Measurements from ENCODE around the gene WAPL. TPM values are rescaled to one million over a fixed set of nuclear protein-coding genes. Genes with fewer than 3 reads are reported as not detected.
"Not testable (repeated sequence)": the region's sequence is repeated elsewhere in the genome, so short reads cannot be mapped to it uniquely, and the experiment has no call there.

Gene WAPL
- total and polyA plus RNA-seq, 2 of the 13 experiments (the other 11 are each of a cell fraction or from before 2014, with no cell fraction given): 13.2 to 43.5 TPM

- TF ChIP-seq BCL3 (CRISPR knock-in tag; IDR thresholded peaks at IDR 0.05) (peak; percentile 71; the same call in 1 of the 2 replicates), ZNF556 (CRISPR knock-in tag; IDR thresholded peaks at IDR 0.05; ENCODE audit: borderline replicate concordance) (0 out of 2 replicates have a peak, but pooled peaks have one; percentile 40)
Observed at GRCh38 chr10:86535132-86535882, 13.7 kb upstream of the WAPL start (continued).

GRCh38 chr10:86533328-86533727 is 11.7 kb upstream of the WAPL start:
- WGBS (ENCODE audit: low lambda C conversion rate): 91% methylated on average over 2 of the region's 2 CpGs
- BruUV-seq (replicated peaks): no TSS peak
- POLR2A ChIA-PET: no interaction called here

GRCh38 chr10:86528736-86529135 is 7.1 kb upstream of the WAPL start:
- H3K27me3 ChIP-seq (ENCODE audit: control insufficient read depth in 1 of 2, insufficient read depth in 2 of 2, low read length in 2 of 2); H2AFZ ChIP-seq (ENCODE audit: low read length); intact Hi-C loops (cut with micrococcal nuclease; ENCODE audit: unreplicated experiment); H3K4me3 ChIP-seq (replicated peaks in 1 of 3; ENCODE audit: insufficient read depth in 1 of 3, low read depth in 2 of 3, low read length in 3 of 3); H3K79me2 ChIP-seq (ENCODE audit: insufficient read depth, low read length); H4K20me1 ChIP-seq (ENCODE audit: insufficient read depth, low read length); in situ Hi-C loops (cut with HindIII; ENCODE audit: extremely low pct_ligation_motif_present, low pct_unique_long_range_greater_than_20kb); FAIRE-seq; H3K36me3 ChIP-seq (replicated peaks in 1 of 2; ENCODE audit: control insufficient read depth in 1 of 2, insufficient read depth in 2 of 2, low read length in 2 of 2); H3K4me2 ChIP-seq (ENCODE audit: low read depth, low read length); BruUV-seq (replicated peaks); H3K9ac ChIP-seq (ENCODE audit: insufficient read depth, low read depth, low read length); H3K9me3 ChIP-seq (ENCODE audit: low read length); ATAC-seq; POLR2A ChIA-PET; H3K27ac ChIP-seq (ENCODE audit: extremely low read length, insufficient read depth, low read length); CTCF ChIA-PET (ENCODE audit: low intra/inter-chr PET ratio, low total read pairs); DNase-seq (ENCODE audit: low spot score): not testable (repeated sequence)
- peaks cover 15% of the 10 kb centered on the region for H3K4me1 ChIP-seq (ENCODE audit: insufficient read depth, low read length)
- WGBS (ENCODE audit: low lambda C conversion rate): 88% methylated on average over 3 of the region's 3 CpGs

More at GRCh38 chr10:86533328-86533727, 11.7 kb upstream of the WAPL start:
- H3K27me3 ChIP-seq (ENCODE audit: control insufficient read depth in 1 of 2, insufficient read depth in 2 of 2, low read length in 2 of 2): no peaks in the 10 kb centered on the region; a peak in 1 of 5 replicates
- H3K9ac ChIP-seq (ENCODE audit: insufficient read depth, low read depth, low read length): no peak overlapping the region
- peaks cover 24% of the 10 kb centered on the region for H3K4me1 ChIP-seq (ENCODE audit: insufficient read depth, low read length)
- H2AFZ ChIP-seq (ENCODE audit: low read length): no peak overlapping the region
- H3K4me3 ChIP-seq (replicated peaks in 1 of 3; ENCODE audit: insufficient read depth in 1 of 3, low read depth in 2 of 3, low read length in 3 of 3): no peak overlapping the region
- in situ Hi-C loops (cut with HindIII; ENCODE audit: extremely low pct_ligation_motif_present, low pct_unique_long_range_greater_than_20kb): loop anchor here (5.0 kb wide), 1 partner anchor 49 kb away; no protein-coding TSS in a partner anchor
- DNase-seq (ENCODE audit: low spot score): no peak
- intact Hi-C loops (cut with micrococcal nuclease; ENCODE audit: unreplicated experiment): no loop called here
- H3K27ac ChIP-seq (ENCODE audit: extremely low read length, insufficient read depth, low read length): no peak overlapping the region
- H3K4me2 ChIP-seq (ENCODE audit: low read depth, low read length): no peak overlapping the region
- no peak for ATAC-seq
- H3K9me3 ChIP-seq (ENCODE audit: low read length): no peaks in the 10 kb centered on the region
- H3K79me2 ChIP-seq (ENCODE audit: insufficient read depth, low read length): no peaks in the 10 kb centered on the region
- FAIRE-seq: no peak
- CTCF ChIA-PET (ENCODE audit: low intra/inter-chr PET ratio, low total read pairs): no interaction called here
- TF ChIP-seq ZNF75D (CRISPR knock-in tag; IDR thresholded peaks at IDR 0.05; ENCODE audit: borderline replicate concordance): no peak
- TF ChIP-seq DNMT1 (CRISPR knock-in tag; IDR thresholded peaks at IDR 0.05): no peak
- no peak for TF ChIP-seq RFXANK (CRISPR knock-in tag; IDR thresholded peaks at IDR 0.05)
- TF ChIP-seq HIVEP1 (CRISPR knock-in tag; IDR thresholded peaks at IDR 0.05): no peak
- TF ChIP-seq PATZ1 (CRISPR knock-in tag; IDR thresholded peaks at IDR 0.05): no peak
- TF ChIP-seq ZNF354B (CRISPR knock-in tag; IDR thresholded peaks at IDR 0.05): no peak
- TF ChIP-seq ZNF619 (CRISPR knock-in tag; IDR thresholded peaks at IDR 0.05): no peak
- no peak for TF ChIP-seq ZNF275 (CRISPR knock-in tag; IDR thresholded peaks at IDR 0.05; ENCODE audit: borderline replicate concordance)
- H4K20me1 ChIP-seq (ENCODE audit: insufficient read depth, low read length): no peaks in the 10 kb centered on the region
- H3K36me3 ChIP-seq (replicated peaks in 1 of 2; ENCODE audit: control insufficient read depth in 1 of 2, insufficient read depth in 2 of 2, low read length in 2 of 2): no peaks in the 10 kb centered on the region
